ENCODE measurements around the gene MBTPS1.

The MBTPS1 gene

GRCh38 chr16:84105948-84106740, 10.6 kb downstream of the MBTPS1 start:
- TF ChIP-seq, protein P1, sequence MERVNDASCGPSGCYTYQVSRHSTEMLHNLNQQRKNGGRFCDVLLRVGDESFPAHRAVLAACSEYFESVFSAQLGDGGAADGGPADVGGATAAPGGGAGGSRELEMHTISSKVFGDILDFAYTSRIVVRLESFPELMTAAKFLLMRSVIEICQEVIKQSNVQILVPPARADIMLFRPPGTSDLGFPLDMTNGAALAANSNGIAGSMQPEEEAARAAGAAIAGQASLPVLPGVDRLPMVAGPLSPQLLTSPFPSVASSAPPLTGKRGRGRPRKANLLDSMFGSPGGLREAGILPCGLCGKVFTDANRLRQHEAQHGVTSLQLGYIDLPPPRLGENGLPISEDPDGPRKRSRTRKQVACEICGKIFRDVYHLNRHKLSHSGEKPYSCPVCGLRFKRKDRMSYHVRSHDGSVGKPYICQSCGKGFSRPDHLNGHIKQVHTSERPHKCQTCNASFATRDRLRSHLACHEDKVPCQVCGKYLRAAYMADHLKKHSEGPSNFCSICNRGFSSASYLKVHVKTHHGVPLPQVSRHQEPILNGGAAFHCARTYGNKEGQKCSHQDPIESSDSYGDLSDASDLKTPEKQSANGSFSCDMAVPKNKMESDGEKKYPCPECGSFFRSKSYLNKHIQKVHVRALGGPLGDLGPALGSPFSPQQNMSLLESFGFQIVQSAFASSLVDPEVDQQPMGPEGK (CRISPR knock-in tag; IDR thresholded peaks at IDR 0.05; ENCODE audit: borderline replicate concordance): no peak
- no peak for TF ChIP-seq CREB5 (CRISPR knock-in tag; IDR thresholded peaks at IDR 0.05; ENCODE audit: low read depth)
- ATAC-seq: no peak

GRCh38 chr16:84105301-84105815, 11.4 kb downstream of the MBTPS1 start:
- TF ChIP-seq SNAI2 (CRISPR knock-in tag; IDR thresholded peaks at IDR 0.05): no peak
- TF ChIP-seq ZC3H10 (CRISPR knock-in tag; IDR thresholded peaks at IDR 0.05): no peak
- TF ChIP-seq, protein P2, sequence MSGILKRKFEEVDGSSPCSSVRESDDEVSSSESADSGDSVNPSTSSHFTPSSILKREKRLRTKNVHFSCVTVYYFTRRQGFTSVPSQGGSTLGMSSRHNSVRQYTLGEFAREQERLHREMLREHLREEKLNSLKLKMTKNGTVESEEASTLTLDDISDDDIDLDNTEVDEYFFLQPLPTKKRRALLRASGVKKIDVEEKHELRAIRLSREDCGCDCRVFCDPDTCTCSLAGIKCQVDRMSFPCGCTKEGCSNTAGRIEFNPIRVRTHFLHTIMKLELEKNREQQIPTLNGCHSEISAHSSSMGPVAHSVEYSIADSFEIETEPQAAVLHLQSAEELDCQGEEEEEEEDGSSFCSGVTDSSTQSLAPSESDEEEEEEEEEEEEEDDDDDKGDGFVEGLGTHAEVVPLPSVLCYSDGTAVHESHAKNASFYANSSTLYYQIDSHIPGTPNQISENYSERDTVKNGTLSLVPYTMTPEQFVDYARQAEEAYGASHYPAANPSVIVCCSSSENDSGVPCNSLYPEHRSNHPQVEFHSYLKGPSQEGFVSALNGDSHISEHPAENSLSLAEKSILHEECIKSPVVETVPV (CRISPR knock-in tag; IDR thresholded peaks at IDR 0.05): no peak
- TF ChIP-seq, protein P3, sequence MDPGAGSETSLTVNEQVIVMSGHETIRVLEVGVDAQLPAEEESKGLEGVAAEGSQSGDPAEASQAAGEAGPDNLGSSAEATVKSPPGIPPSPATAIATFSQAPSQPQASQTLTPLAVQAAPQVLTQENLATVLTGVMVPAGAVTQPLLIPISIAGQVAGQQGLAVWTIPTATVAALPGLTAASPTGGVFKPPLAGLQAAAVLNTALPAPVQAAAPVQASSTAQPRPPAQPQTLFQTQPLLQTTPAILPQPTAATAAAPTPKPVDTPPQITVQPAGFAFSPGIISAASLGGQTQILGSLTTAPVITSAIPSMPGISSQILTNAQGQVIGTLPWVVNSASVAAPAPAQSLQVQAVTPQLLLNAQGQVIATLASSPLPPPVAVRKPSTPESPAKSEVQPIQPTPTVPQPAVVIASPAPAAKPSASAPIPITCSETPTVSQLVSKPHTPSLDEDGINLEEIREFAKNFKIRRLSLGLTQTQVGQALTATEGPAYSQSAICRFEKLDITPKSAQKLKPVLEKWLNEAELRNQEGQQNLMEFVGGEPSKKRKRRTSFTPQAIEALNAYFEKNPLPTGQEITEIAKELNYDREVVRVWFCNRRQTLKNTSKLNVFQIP (CRISPR knock-in tag; IDR thresholded peaks at IDR 0.05; ENCODE audit: borderline replicate concordance, low read depth): no peak
- no peak for TF ChIP-seq ESRRG (CRISPR knock-in tag; IDR thresholded peaks at IDR 0.05)
- no peak for TF ChIP-seq TOX (CRISPR knock-in tag; IDR thresholded peaks at IDR 0.05; ENCODE audit: borderline replicate concordance)
- TF ChIP-seq RARB (CRISPR knock-in tag; IDR thresholded peaks at IDR 0.05): no peak
- TF ChIP-seq ARNTL (CRISPR knock-in tag; IDR thresholded peaks at IDR 0.05; ENCODE audit: borderline replicate concordance, low read depth): no peak
- no peak for TF ChIP-seq PPARA (CRISPR knock-in tag; IDR thresholded peaks at IDR 0.05; ENCODE audit: borderline replicate concordance)
- TF ChIP-seq TSHZ2 (CRISPR knock-in tag; IDR thresholded peaks at IDR 0.05): no peak
- TF ChIP-seq GLIS3 (CRISPR knock-in tag; IDR thresholded peaks at IDR 0.05): no peak
- TF ChIP-seq ZNF70 (CRISPR knock-in tag; IDR thresholded peaks at IDR 0.05): no peak
- TF ChIP-seq, protein P1 (CRISPR knock-in tag; IDR thresholded peaks at IDR 0.05; ENCODE audit: borderline replicate concordance): no peak
- TF ChIP-seq OSR1 (CRISPR knock-in tag; IDR thresholded peaks at IDR 0.05): no peak
- no peak for ATAC-seq

- no peak for ATAC-seq
- no peak for TF ChIP-seq ARNTL (CRISPR knock-in tag; IDR thresholded peaks at IDR 0.05; ENCODE audit: borderline replicate concordance, low read depth)
- no peak for TF ChIP-seq TSHZ2 (CRISPR knock-in tag; IDR thresholded peaks at IDR 0.05)
- no peak for TF ChIP-seq TCF4 (CRISPR knock-in tag; IDR thresholded peaks at IDR 0.05; ENCODE audit: borderline replicate concordance)
- no peak for TF ChIP-seq ZNF70 (CRISPR knock-in tag; IDR thresholded peaks at IDR 0.05)
- TF ChIP-seq ZNF565 (CRISPR knock-in tag; conservative IDR thresholded peaks at IDR 0.05; ENCODE audit: low read depth): no peak
- TF ChIP-seq ZC3H10 (CRISPR knock-in tag; IDR thresholded peaks at IDR 0.05): no peak
- TF ChIP-seq PPARA (CRISPR knock-in tag; IDR thresholded peaks at IDR 0.05; ENCODE audit: borderline replicate concordance): no peak
- TF ChIP-seq, protein P1 (CRISPR knock-in tag; IDR thresholded peaks at IDR 0.05; ENCODE audit: borderline replicate concordance): no peak
Measured at GRCh38 chr16:84104231-84104630, 12.5 kb downstream of the MBTPS1 start.
